Hippocampal formation (tissue), 2 donors: ENCODE measurements around the gene RAD51C.
"Not testable (repeated sequence)": the region's sequence is repeated elsewhere in the genome, so short reads cannot be mapped to it uniquely, and the experiment has no call there.

ENCODE experiments used
- DNase-seq, 2 donors: peaks; one replicate each; lab custom pipeline; 2025; lab: John Stamatoyannopoulos, UW

The RAD51C gene

DNA sequence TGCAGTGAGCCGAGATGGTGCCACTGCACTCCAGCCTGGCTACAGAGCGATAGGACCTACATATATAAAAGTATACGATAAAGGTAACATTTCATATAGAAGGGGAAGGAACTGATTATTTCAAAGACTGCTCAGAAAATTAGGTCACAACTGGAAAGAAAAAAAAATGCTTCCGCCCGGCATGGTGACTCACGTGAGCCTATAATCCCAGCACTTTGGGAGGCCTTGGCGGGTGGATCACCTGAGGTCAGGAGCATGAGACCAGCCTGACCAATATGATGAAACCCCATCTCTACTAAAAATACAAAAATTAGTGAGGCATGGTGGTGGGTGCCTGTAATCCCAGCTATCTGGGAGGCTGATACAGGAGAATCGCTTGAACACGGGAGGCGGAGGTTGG lies 8.4 kb upstream of the RAD51C start:
- no peak for DNase-seq

- DNase-seq, result not testable (repeated sequence)
Measured at GRCh38 chr17:58684462-58684861, 7.9 kb upstream of the RAD51C start.

DNA sequence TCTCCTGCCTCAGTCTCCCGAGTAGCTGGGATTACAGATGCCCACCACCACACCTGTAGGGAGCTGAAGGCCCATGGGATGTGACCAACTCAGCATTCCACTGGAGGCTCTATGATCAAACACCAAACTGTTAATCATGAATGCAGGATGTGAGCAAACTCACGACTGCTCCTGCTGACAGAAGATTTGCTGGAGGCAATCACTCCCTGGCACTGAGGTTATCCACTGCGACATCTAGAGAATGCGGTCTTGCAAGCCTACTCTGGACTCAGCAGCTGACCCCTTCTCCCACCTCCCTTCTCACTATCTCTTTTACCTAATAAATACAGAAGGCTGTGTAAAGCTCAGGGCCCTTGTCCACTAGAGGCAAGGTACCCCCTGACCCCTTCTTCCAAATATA lies 5.4 kb upstream of the RAD51C start:
- DNase-seq, result no peak

DNA sequence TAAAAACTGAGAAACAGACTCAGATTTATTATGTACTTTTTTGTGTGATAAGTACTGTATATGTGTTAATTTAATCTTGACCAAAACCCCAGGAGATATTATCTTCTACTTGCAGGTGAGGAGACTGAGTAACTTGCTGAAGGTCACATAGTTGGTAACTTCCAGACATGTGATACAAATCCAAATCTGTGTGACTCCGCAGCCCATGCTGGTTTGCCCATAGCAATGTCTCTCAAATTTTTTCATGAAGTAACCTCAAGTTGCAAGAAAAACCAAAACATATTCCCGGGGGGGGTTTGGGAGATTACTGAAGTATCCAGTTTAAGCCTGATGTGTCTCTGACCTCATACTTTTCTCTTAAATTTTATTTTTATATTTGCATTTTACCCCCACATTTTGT lies 3.9 kb upstream of the RAD51C start:
- no peak for DNase-seq

- not testable (repeated sequence) for DNase-seq
Measured at GRCh38 chr17:58690033-58690432, 2.4 kb upstream of the RAD51C start.

- no peak for DNase-seq
Measured at GRCh38 chr17:58691701-58692238, 632 bp upstream of the RAD51C start, which contains the start of gene TEX14. TEX14 (minus strand) TSS chr17:58692045; CDS start chr17:58652001, 40,044 bp downstream.

DNA sequence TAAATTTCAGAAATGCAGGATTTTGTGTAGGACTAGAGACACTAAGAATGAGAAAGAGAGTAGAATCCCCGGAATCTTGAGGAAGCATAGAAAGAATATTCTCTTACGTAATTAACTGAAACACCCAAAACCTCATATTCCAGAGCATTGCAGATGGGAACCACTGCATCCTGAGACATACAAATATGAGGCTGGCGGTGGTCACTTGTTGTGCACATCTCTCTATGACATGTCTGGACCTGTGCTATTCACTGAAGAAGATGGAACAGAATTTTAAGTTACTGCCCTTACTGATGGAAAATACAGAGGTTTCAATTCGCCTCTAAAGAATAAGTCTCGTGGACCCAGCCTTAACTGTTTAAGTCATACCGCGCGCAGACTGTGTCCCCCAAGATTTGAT lies 806 bp downstream of the RAD51C start:
- no peak for DNase-seq

DNA sequence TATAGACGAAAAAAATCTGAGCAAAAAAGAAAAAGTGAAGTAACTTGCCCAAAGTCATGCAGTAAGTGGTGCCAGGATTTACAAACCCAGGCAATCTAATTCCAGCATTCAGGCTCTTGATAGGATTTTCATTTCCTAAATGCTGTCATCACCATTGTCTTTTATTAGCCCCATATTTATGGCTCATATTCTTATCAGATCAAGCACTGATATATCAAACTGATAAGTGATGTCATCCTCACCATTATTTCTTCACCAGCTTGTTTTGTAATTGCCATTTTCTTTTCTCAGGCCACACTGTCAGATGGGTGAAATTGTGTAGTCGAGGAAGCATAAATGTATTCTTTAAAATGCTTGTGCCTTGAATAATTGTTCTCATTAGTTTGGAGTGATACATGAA lies 1.3 kb downstream of the RAD51C start:
- no peak for DNase-seq

GRCh38 chr17:58694302-58694701 lies 1.9 kb downstream of the RAD51C start:
- DNase-seq, result no peak

DNA sequence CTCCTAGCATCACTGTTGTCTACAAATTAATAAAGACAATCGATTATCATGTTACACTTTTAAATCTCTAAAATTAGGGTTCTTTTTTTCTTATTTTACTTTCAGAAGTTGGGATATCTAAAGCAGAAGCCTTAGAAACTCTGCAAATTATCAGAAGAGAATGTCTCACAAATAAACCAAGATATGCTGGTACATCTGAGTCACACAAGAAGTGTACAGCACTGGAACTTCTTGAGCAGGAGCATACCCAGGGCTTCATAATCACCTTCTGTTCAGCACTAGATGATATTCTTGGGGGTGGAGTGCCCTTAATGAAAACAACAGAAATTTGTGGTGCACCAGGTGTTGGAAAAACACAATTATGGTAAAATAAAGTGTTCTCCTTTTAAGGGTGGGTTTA lies 2.4 kb downstream of the RAD51C start:
- no peak for DNase-seq

- DNase-seq, result no peak
Measured at GRCh38 chr17:58699771-58700170, 7.4 kb downstream of the RAD51C start.

GRCh38 chr17:58702045-58702476 lies 9.7 kb downstream of the RAD51C start:
- DNase-seq, result no peak

- no peak for DNase-seq
Measured at GRCh38 chr17:58702708-58703107, 10.3 kb downstream of the RAD51C start.

DNA sequence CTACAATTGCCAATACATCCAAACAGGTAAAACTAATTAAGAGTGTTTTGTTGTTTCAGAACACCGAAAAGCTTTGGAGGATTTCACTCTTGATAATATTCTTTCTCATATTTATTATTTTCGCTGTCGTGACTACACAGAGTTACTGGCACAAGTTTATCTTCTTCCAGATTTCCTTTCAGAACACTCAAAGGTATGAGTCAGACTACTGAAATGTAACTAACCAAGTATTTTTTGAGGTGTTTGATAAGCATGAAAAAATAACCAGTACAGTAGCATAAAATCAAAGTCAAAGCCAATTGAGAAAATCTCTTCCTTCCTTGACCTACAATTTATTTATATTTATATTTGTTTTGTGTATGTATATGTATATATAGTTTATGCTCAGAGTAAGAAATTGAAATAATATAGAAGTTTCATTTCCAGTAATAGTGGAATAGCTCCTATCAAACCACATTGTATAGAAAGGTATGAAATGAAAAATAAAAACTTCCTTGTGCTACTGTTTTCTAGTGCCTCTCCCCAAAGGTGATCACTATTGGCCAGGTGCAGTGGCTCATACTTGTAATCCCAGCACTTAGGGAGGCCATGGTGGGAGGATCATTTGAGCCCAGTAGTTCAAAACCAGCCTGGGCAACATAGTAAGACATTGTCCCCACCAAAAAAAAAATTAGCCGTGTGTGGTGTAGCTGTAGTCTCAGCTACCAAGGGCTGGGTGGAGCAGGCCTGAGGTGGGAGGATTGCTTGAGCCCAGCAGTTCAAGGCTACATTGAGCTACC lies 10.9 kb downstream of the RAD51C start:
- no peak for DNase-seq

- DNase-seq, result no peak
Measured at GRCh38 chr17:58703916-58704286, 11.5 kb downstream of the RAD51C start.

- no peak for DNase-seq
Measured at GRCh38 chr17:58706351-58707140, 14.1 kb downstream of the RAD51C start.

GRCh38 chr17:58710948-58711552 lies 18.6 kb downstream of the RAD51C start:
- DNase-seq, result peak in 1 of 2 donors; percentile 11

DNA sequence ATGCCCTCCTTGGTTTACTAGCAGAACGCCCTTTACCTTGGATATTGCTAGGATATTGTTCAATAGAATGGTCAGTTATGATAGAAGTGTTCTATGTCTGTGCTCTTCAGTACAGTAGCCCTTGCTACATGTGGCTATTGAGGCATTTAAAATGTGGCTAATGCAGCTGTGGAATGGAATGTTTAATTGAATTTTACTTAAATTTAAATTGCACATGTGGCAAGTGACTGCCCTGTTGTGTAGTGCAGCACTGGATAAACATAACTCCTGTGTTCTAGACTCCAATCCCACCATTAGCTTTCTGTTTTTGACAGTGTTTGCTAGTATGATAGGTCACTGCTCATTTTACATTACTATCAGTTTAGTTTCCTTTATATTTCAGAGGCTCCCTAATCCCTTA lies 29.9 kb downstream of the RAD51C start:
- DNase-seq, result no peak

GRCh38 chr17:58722696-58723095 lies 30.3 kb downstream of the RAD51C start:
- DNase-seq, result no peak

GRCh38 chr17:58728798-58729197 lies 36.4 kb downstream of the RAD51C start:
- DNase-seq, result peak in 1 of 2 donors; percentile 22

DNA sequence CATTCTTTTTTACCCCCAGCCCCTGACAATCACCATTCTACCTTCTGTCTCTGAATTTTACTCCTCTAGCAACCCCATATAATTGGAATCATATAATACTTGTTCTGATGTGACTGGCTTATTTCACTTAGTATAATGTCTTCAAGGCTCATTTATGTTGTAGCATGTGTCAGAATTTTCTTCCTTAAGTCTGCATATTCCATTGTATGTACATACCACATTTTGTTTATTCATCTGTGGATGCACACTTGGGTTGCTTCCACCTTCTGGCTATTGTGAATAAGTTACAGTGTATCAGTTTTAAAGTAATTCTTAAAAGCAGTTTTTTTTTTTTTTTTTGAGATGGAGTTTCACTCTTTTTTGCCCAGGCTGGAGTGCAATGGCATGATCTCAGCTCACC lies 38.5 kb downstream of the RAD51C start:
- DNase-seq, result no peak

- DNase-seq, result no peak
Measured at GRCh38 chr17:58734040-58734439, 41.6 kb downstream of the RAD51C start.
